Limb (tissue), 2 donors: ENCODE measurements around the gene HDAC4.

ENCODE experiments used
- DNase-seq, 2 donors: peaks; one replicate each; pipeline ENCODE4 v3.0.0-alpha.2; 2016; ENCODE audit errors: extremely low spot score in 2 of 2

The HDAC4 gene

GRCh38 chr2:239022437-239023260 is 378.2 kb downstream of the HDAC4 start:
- DNase-seq, result no peak

DNA sequence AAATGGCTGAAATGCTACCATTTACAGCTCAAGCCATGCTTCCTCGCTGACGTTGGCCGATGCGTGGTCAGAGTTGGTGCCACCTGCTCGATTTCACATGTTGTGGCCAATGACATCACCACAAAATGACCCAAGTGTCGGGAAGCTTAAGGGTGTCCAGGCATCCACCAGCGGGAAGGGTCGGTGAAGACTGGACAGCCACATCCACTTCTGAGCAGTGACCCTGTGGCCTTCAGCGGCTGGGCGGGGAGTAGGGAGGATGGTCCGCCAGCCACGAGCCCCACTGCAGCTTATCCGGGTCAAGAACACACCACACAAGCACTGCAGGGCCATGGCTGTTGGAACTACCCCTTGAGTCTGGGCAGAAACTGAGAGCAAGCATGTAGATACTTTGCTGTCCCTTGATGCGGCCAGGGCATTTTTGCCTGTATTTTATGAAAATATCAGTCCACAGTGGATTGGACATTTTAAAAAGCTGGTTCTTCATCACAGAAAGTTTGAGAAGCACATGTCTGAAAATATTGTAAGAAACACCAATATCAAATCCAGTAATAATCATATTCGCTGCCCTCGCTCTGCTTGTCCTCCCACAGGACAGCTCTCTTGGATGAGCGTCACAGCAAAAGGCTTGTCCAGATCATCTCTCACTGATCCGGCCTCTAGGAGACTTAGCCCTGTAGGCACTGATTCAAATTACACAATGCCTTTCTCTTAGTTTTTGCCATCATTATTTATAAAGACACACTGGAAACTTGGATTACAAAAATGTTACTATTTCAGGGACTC is 379.0 kb downstream of the HDAC4 start:
- DNase-seq, result no peak

GRCh38 chr2:239021224-239021623 is 379.6 kb downstream of the HDAC4 start:
- DNase-seq, result no peak

DNA sequence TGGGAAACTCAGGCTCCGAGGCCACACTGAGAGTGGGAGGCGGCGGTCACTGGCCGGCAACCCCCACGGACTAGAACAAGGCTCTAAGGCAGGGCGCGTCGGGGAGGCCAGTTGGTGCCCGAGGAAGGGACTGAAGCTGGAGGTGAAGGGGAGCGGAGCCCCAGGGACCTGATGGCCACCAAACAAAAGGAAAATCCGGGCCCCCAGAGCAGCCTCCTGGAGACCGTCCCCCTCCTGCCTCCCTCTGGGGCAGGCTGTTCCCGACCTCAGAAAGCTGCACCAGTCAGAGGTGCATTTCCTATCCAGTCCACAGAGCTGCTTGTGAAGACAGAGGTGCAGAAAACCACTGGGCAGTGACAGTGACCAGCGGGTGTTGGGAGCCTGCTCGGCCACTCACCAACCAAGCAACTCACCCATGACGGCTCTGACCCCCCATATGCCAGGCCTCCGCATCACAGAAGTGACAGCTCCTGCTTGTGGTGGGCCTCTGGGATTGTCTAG is 380.2 kb downstream of the HDAC4 start:
- no peak for DNase-seq

DNA sequence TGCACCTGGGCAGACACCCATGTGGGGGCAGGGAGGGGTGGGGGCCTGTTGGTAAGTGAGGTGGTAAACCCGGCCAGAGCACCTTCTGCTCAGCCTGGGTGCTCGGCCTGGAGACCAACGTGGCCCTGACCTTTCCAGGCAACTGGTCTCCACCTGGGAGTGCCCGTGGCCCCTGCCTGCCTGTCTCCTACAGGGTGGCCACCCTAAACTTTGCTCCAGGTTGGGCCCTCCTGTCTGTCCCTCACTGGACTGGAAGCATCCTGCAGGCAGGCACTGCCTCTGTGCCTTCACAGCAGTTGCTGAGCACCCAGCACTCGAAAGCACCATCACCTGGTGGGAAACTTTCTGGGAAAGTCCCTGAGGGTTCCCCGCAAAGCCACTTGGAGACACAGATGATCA is 381.6 kb downstream of the HDAC4 start:
- DNase-seq, result no peak

GRCh38 chr2:239018271-239019182 is 382.3 kb downstream of the HDAC4 start:
- peak in 1 of 2 donors; percentile 9 for DNase-seq

DNA sequence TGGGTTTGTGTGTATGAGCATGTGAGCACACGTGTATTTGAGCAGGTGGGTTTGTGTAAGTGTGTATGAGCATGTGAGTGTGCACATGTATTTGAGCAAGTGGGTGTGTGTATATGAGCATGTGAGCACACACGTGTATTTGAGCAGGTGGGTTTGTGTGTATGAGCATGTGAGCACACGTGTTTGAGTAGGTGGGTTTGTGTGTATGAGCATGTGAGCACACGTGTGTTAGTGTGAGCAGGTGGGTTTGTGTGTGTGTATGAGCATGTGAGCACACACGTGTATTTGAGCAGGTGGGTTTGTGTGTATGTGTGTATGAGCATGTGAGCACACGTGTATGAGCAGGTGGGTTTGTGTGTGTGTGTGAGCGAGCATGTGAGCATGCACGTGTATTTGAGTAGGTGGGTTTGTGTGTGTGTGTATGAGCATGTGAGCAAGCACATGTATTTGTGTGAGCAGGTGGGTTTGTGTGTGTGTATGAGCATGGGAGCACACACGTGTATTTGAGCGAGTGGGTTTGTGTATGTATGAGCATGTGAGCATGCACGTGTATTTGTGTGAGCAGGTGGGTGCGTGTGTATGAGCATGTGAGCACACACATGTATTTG is 383.2 kb downstream of the HDAC4 start:
- no peak for DNase-seq

GRCh38 chr2:239015901-239016675 is 384.7 kb downstream of the HDAC4 start:
- DNase-seq, result peak in 1 of 2 donors; percentile 13

GRCh38 chr2:239015218-239015900 is 385.5 kb downstream of the HDAC4 start:
- DNase-seq, result peak in 1 of 2 donors; percentile 36

DNA sequence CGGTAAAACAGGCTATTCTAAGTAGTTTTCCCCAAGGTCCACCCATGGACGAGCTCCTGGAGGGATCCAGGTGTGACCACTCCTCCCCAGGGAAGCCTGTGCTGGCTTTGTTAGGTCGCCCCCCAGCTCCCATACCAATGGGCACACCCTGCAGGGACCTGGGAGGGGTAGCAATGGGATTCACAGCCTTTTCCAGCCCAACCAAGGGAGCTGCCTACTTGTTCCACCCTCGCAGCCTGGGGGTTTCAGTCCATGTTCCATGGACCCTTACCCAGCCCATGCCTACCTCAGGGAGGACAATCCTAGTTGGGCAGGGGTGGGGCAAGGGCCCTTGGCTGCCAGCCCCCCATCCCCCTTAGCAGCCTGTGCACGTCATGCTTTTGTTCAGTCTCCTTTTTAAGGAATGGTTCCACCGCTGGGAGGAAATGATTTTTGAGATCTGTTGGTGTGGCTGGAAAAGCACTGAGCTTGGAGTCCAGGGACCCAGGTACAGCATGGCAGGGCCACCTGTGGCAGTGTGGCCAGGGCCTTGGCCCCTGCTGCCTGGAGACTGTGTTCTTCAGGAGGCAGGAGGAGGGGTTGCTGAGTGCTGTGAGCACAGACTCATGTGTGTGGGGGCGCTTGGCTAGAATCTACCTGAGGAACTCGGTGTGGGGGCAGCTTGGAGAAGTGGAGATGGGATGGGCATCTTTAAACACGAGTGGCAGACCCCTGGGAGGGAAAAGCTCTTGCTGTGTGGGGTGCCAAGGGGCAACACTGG is 386.2 kb downstream of the HDAC4 start:
- DNase-seq, result peak in 1 of 2 donors; percentile 16

DNA sequence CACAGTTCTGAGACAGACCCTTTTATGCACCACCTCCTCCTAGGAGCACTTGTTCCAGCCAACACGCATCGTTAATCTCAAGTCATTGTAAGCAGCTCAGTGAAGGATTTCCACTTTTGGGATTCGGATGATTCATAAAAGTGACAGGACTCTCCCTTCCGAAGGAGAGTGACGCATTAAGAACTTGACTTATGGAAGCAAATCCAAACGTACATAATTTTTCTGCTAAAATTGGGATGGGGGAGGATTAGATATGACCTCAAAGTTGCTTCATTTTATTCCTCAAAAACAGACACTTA is 387.2 kb downstream of the HDAC4 start:
- DNase-seq, result no peak

DNA sequence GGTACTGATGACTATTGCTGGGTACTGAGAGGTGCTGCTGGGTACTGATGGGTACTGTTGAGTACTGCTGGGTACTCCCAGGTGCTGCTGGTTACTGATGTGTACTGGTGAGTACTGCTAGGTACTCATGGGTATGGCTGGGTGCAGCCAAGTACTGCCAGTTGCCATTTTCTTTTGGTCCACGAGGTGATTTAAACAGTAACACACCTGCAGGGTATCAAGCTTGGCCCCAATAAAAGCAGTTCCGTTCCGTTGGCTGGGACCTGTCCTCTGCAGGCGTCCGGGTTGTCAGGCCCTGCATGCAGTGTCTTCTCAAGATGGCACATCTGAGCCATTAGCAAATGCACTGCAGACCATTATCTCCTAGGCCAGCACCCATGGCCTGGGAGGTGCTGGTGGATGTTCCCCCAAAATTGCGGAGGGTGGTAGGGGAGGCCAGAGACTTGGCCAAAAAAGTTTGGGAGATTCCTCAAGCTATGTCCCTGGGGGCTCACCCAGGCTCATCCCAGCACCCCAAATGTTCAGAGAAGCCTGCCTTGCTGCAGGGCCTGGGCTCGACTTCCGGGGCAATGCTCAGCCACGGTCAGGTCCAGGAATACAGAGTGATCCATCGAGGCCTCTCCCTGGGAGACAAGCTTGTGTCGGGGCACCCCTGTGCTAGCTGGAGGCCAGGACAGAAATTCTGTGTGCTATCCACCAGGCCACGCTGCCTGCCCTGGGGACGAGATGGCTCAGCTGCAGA is 387.7 kb downstream of the HDAC4 start:
- peak in 1 of 2 donors; percentile 11 for DNase-seq

- peak in 1 of 2 donors; percentile 12 for DNase-seq
These were observed 388.6 kb downstream of the HDAC4 start for GRCh38 chr2:239012228-239012627.

- peak in 1 of 2 donors; percentile 25 for DNase-seq
These were observed 391.2 kb downstream of the HDAC4 start for GRCh38 chr2:239009589-239009961.

DNA sequence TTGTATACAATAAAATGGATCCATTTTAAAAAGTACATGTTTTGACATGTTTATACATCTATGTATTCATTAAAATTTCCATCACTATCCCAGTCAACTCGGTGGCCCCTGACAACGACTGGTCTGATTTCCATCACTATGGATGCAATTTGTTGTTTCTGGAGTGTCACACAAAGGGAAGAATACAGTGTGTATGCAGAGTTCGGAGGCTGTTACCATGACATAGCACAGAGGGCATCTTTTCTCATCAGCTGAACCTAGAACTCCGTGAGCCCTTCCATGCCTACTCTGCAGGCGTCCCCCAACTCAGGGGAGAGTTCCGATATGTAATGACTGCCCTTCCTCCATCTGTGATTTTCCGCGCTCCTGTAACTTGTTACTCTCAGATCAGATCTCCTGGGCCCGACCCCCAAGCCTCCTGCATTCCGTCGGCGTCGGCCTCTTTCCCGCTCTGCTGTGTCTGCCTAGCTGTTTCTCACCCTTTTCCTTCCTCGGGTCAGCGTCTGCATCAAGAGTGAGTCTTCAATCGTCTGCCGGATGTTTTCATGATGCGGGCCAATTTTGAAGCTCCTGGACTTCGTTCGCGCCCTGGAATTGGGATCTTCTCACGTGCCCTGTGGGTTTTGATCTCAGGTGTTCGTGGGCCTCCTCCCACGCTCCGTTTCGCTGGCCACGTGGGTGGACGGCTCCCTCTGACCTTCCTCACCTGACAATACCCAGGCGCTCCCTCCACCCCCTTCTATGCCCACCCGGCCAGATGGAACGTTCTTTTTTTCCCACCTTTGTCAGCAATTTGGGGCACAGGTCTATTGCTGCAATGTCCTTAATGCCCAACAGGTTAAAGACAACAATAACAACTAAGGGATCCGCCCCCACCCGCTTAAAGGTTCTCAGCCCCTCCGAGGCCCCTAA is 391.9 kb downstream of the HDAC4 start:
- peak in 1 of 2 donors; percentile 16 for DNase-seq

- no peak for DNase-seq
These were observed 392.8 kb downstream of the HDAC4 start for GRCh38 chr2:239008004-239008403.

DNA sequence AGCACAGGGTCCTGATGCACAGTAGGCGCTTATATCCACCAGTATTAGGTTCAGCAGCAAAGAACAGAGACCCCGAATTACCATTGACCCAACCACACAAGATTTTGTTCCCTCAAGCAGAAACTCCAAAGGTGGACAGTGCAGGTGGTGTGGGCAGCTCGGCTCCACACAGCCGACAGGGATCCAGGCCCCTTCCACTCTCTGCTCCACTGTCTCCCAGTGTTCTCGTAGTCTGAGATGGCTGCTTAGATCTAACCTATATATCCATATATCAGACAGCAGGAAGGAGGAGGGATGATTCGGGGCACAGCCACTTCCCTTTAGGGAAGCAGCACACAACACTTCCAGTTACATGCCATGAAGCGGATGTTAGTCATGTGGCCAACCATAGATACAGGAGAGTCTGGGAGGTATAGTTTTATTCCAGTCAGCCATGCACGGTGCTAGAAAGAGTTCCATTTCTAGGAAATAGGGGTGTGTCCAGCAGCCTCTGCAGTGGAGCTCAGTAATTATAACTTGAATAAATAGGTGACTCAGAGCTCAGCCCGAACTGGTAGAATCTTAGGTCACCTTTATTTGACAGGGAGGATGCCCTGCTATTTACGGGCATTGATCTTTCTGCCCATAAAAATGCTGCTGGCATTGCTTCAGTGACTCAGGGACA is 394.1 kb downstream of the HDAC4 start:
- DNase-seq, result no peak
